SK-N-SH (cell line): ENCODE measurements around the gene RTN4. TPM values are rescaled to one million over a fixed set of nuclear protein-coding genes. Genes with fewer than 3 reads are reported as not detected.

Experiments used
- CTCF ChIA-PET: fragments of 300-600, 350-600 bp; formaldehyde crosslinking; extraction: SDS; loops from one replicate; lab custom pipeline; 2021; lab: Yijun Ruan, JAX
- POLR2A ChIA-PET: fragments of 350-600 bp; sonication (Branson Sonifier 250); formaldehyde crosslinking; extraction: SDS; loops from one replicate; lab custom pipeline; 2020; ENCODE audit warnings: antibody characterized with exemption, inconsistent platforms; lab: Yijun Ruan, JAX
- DNase-seq: peaks from one replicate; pipeline ENCODE4 v3.0.0; 2012
- H2AFZ ChIP-seq: fragments of 200-600 bp; sonication (generic); 2 replicates; pipeline ENCODE4 v1.8.1; 2016; ENCODE audit warnings: antibody characterized with exemption, mild to moderate bottlenecking, low read depth
- H3F3A ChIP-seq: fragments of 200-600 bp; sonication (generic); replicated peaks from 2 replicates; pipeline ENCODE3; 2016; ENCODE audit warnings: antibody characterized with exemption, mild to moderate bottlenecking; ENCODE audit not compliant: insufficient read depth
- H3K27ac ChIP-seq, 2 experiments: fragments of 200-500 bp in 1 of 2; fragments of 200-600 bp in 1 of 2; sonication (Bioruptor generic) in 1 of 2; sonication (generic), shearing (Covaris generic) in 1 of 2; 2 replicates each; pipeline versions ENCODE4 v1.5.1 to v1.6.1; 2014 to 2016; ENCODE audit warnings: low read depth in 2 of 2, inconsistent platforms in 1 of 2, low read length in 1 of 2, mild to moderate bottlenecking in 1 of 2, mixed read lengths in 1 of 2
- H3K27me3 ChIP-seq: fragments of 200-600 bp; sonication (generic), shearing (Covaris generic); 2 replicates; pipeline ENCODE4 v1.6.1; 2016; ENCODE audit warnings: mixed run types; ENCODE audit not compliant: insufficient read depth
- H3K36me3 ChIP-seq, 2 experiments: fragments of 200-500 bp in 1 of 2; fragments of 200-600 bp in 1 of 2; sonication (Bioruptor generic) in 1 of 2; sonication (generic) in 1 of 2; replicated peaks in 1 of 2; 2 replicates each; pipeline versions ENCODE3 to v1.5.1; 2014 to 2016; ENCODE audit warnings: low read length in 1 of 2, mild to moderate bottlenecking in 1 of 2; ENCODE audit not compliant: insufficient read depth in 2 of 2, control insufficient read depth in 1 of 2
- H3K4me1 ChIP-seq, 2 experiments: fragments of 200-500 bp in 1 of 2; fragments of 200-600 bp in 1 of 2; sonication (Bioruptor generic) in 1 of 2; sonication (generic), shearing (Covaris generic) in 1 of 2; 2 replicates each; pipeline versions ENCODE4 v1.5.1 to v1.6.1; 2014 to 2016; ENCODE audit warnings: low read depth in 1 of 2, low read length in 1 of 2, mixed run types in 1 of 2; ENCODE audit not compliant: insufficient read depth in 2 of 2, control insufficient read depth in 1 of 2
- H3K4me2 ChIP-seq: fragments of 200-600 bp; sonication (generic), shearing (Covaris generic); 2 replicates; pipeline ENCODE4 v1.6.1; 2017; ENCODE audit warnings: mixed run types
- H3K4me3 ChIP-seq, 2 experiments: fragments of 200-500 bp in 1 of 2; fragments of 200-600 bp in 1 of 2; sonication (Bioruptor generic) in 1 of 2; sonication (generic), shearing (Covaris generic) in 1 of 2; 2 replicates each; pipeline versions ENCODE4 v1.5.1 to v1.8.1; 2014 to 2016; ENCODE audit warnings: low read depth in 2 of 2, inconsistent platforms in 1 of 2, low read length in 1 of 2, mild to moderate bottlenecking in 1 of 2, mixed read lengths in 1 of 2, moderate library complexity in 1 of 2
- H3K79me2 ChIP-seq: fragments of 200-600 bp; sonication (generic); 2 replicates; pipeline ENCODE4 v1.8.1; 2017; ENCODE audit warnings: mild to moderate bottlenecking; ENCODE audit not compliant: insufficient read depth
- H3K9ac ChIP-seq: fragments of 200-600 bp; sonication (generic); 2 replicates; pipeline ENCODE4 v1.6.1; 2017; ENCODE audit warnings: mixed run types
- H3K9me2 ChIP-seq: fragments of 200-600 bp; sonication (generic); 2 replicates; pipeline ENCODE4 v1.6.1; 2017; ENCODE audit warnings: mixed run types
- H3K9me3 ChIP-seq: fragments of 200-600 bp; sonication (generic); 2 replicates; pipeline ENCODE4 v1.6.1; 2017; ENCODE audit warnings: mixed run types, mild to moderate bottlenecking, moderate library complexity
- H4K20me1 ChIP-seq: fragments of 200-600 bp; sonication (generic); 2 replicates; pipeline ENCODE4 v1.6.1; 2017; ENCODE audit warnings: mild to moderate bottlenecking, mixed run types; ENCODE audit not compliant: insufficient read depth
- CHD2 ChIP-seq: fragments of 150-350 bp; IDR thresholded peaks from 2 replicates; pipeline ENCODE4 v1.6.1; 2018; ENCODE audit warnings: low read length; ENCODE audit not compliant: partially characterized antibody
- ELF1 ChIP-seq: IDR thresholded peaks from 2 replicates; pipeline ENCODE4 v1.4.0; 2012
- FOSL2 ChIP-seq: IDR thresholded peaks from 2 replicates; pipeline ENCODE4 v1.4.0; 2012; ENCODE audit warnings: low read depth, mild to moderate bottlenecking, moderate library complexity, borderline replicate concordance
- FOXJ3 ChIP-seq: sonication (generic); formaldehyde crosslinking; IDR thresholded peaks from 2 replicates; pipeline ENCODE4 v1.5.1; 2020; ENCODE audit warnings: mild to moderate bottlenecking, missing genetic modification reagents
- FOXM1 ChIP-seq: IDR thresholded peaks from 2 replicates; pipeline ENCODE4 v1.4.0; 2012; ENCODE audit warnings: low read depth, mild to moderate bottlenecking
- MXI1 ChIP-seq: IDR thresholded peaks from 2 replicates; pipeline ENCODE4 v1.6.1; 2012; ENCODE audit warnings: mild to moderate bottlenecking, low read depth, low read length, improper control_type of control experiment
- NFIC ChIP-seq: IDR thresholded peaks from 2 replicates; pipeline ENCODE4 v1.4.0; 2012; ENCODE audit warnings: borderline replicate concordance
- NRF1 ChIP-seq: IDR thresholded peaks from 2 replicates; pipeline ENCODE4 v1.6.1; 2012; ENCODE audit warnings: low read depth, mild to moderate bottlenecking, low read length
- POLR2AphosphoS5 ChIP-seq: IDR thresholded peaks from 2 replicates; pipeline ENCODE4 v1.6.1; 2012; ENCODE audit warnings: low read depth, low read length
- RAD21 ChIP-seq: IDR thresholded peaks from 2 replicates; pipeline ENCODE4 v1.6.1; 2012; ENCODE audit warnings: mild to moderate bottlenecking, low read length
- RCOR1 ChIP-seq: fragments of 150-350 bp; IDR thresholded peaks from 2 replicates; pipeline ENCODE4 v1.6.1; 2017; ENCODE audit warnings: antibody characterized with exemption, low read length
- RFX5 ChIP-seq: IDR thresholded peaks from 2 replicates; pipeline ENCODE4 v1.6.1; 2012; ENCODE audit warnings: mild to moderate bottlenecking, improper control_type of control experiment, low read length
- RXRA ChIP-seq: IDR thresholded peaks from 2 replicates; pipeline ENCODE4 v1.4.0; 2012; ENCODE audit warnings: low read depth, mild to moderate bottlenecking, borderline replicate concordance
- SMC3 ChIP-seq: IDR thresholded peaks from 2 replicates; pipeline ENCODE4 v1.6.1; 2012; ENCODE audit warnings: low read depth, low read length, improper control_type of control experiment
- TCF12 ChIP-seq: IDR thresholded peaks from 2 replicates; pipeline ENCODE4 v1.4.0; 2012
- WGBS: methylation state at CpG from one replicate; pipeline ENCODE4 v1.1.6; 2017; ENCODE audit warnings: low lambda C conversion rate; 5-methylcytosine and 5-hydroxymethylcytosine counted together
- polyA plus RNA-seq, 3 experiments: library from polyadenylated mRNA; depleted of rRNA; stranded (reverse); fragments of >200 nt; gene quantifications; 2 replicates each; pipeline ENCODE4 v1.2.3, GENCODE V29; 2012
- TF ChIP-seq, protein P1 (sequence below): fragments of 150-350 bp; IDR thresholded peaks from 2 replicates; pipeline ENCODE4 v1.6.1; 2016; ENCODE audit warnings: mild to moderate bottlenecking, low read depth, low read length
- TF ChIP-seq, protein P2 (sequence below): fragments of 200-600 bp; sonication (generic); IDR thresholded peaks from 2 replicates; pipeline ENCODE4 v1.6.1; 2017; ENCODE audit warnings: antibody characterized with exemption, mild to moderate bottlenecking, moderate library complexity
- TF ChIP-seq, protein P3 (sequence below): IDR thresholded peaks from 2 replicates; pipeline ENCODE4 v1.6.1; 2012; ENCODE audit warnings: mild to moderate bottlenecking, low read depth, low read length, moderate library complexity
- TF ChIP-seq, protein P4 (sequence below): IDR thresholded peaks from 2 replicates; pipeline ENCODE4; 2012

RTN4 gene
- polyA plus RNA-seq, 1 of the 3 experiments (the other 2 are of a cell fraction) = 315 TPM

DNA sequence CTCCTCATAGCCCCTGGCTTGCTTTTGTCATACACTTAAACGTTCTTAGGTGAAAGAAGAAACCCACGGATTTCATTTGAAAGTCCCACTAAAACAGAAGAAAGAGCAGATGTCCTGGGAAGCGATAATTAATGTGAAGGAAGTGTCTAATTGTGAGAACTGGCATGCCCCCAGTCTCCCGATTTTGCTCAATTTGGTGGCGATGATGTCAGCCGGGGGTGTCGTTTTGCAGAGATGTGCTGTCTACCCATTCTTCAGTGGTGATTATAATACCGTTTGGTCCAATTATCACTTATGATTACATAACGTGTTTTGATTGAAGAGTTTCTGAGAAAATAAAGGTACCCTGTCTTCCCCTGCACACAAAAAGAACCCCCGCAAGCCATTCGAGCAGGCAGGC, 103.1 kb downstream of the RTN4 start:
- Histone ChIP-seq H3K4me3 (no peak overlapping the region), H3K9me2 (no peaks in the 10 kb centered on the region), H3F3A (no peaks in the 10 kb centered on the region), H3K27me3 (no peaks in the 10 kb centered on the region), H2AFZ (no peak overlapping the region), H3K9me3 (no peaks in the 10 kb centered on the region), H3K4me2 (no peak overlapping the region), H3K9ac (no peak overlapping the region), H3K27ac (no peak overlapping the region), H3K79me2 (no peaks in the 10 kb centered on the region), H3K36me3 (no peaks in the 10 kb centered on the region), H4K20me1 (no peaks in the 10 kb centered on the region)
- POLR2A ChIA-PET = no interaction called here
- WGBS = 88% methylated on average over 11 of the region's 11 CpGs
- CTCF ChIA-PET = interaction anchor here (1.1 kb wide), 1 partner anchor 48 kb away, joined by 4 read pairs; no protein-coding TSS in a partner anchor
- DNase-seq = no peak
- TF ChIP-seq RCOR1 (no peak), NFIC (no peak), CHD2 (no peak), RFX5 (no peak), POLR2AphosphoS5 (no peak), ELF1 (no peak), RXRA (no peak), TCF12 (no peak)
- TF ChIP-seq, all 33 proteins: peak for 0
- no peaks in the 10 kb centered on the region for H3K4me1 ChIP-seq

DNA sequence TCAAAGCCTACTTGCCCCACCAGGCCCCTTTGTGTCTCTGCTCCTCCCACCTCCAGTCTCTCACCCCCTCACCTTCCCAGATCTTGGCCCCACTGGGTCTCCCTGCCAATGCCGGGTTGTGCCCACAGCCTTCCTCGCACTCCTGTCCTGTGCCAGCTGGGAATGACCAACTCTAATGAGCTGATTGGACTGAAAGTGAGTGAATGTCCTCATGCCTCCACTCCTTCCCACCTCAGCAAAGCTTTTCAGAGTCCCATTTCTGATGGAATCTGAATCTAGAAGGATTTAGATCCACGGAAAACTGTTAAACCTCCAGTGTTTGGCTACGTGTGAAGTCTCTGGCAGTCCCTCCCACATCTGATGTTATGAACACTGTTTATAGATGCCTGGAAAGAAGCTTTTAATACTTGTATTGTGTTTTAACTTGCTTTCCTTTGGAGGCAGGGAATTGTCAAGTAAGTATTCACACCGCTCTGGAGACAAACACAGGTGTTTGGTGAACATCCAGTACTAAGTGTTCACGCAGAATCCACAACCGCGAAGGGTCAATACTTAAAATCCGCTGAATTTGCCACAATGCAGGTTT, 103.9 kb downstream of the RTN4 start:
- DNase-seq = no peak
- Histone ChIP-seq H2AFZ (no peak overlapping the region), H3K79me2 (no peaks in the 10 kb centered on the region), H3K27me3 (no peaks in the 10 kb centered on the region), H3K9ac (no peak overlapping the region), H4K20me1 (no peaks in the 10 kb centered on the region), H3K9me2 (no peaks in the 10 kb centered on the region), H3K4me3 (no peak overlapping the region), H3K9me3 (no peaks in the 10 kb centered on the region), H3K4me2 (no peak overlapping the region), H3F3A (no peaks in the 10 kb centered on the region), H3K27ac (no peak overlapping the region), H3K36me3 (no peaks in the 10 kb centered on the region), H3K4me1 (no peaks in the 10 kb centered on the region)
- POLR2A ChIA-PET = no interaction called here
- TF ChIP-seq FOSL2 (no peak), FOXJ3 (CRISPR knock-in tag) (no peak), NFIC (no peak), MXI1 (no peak), POLR2AphosphoS5 (no peak), FOXM1 (no peak), RCOR1 (no peak), NRF1 (no peak), RAD21 (no peak), SMC3 (no peak), RFX5 (no peak), RXRA (no peak), ELF1 (no peak)
- TF ChIP-seq, protein P1, sequence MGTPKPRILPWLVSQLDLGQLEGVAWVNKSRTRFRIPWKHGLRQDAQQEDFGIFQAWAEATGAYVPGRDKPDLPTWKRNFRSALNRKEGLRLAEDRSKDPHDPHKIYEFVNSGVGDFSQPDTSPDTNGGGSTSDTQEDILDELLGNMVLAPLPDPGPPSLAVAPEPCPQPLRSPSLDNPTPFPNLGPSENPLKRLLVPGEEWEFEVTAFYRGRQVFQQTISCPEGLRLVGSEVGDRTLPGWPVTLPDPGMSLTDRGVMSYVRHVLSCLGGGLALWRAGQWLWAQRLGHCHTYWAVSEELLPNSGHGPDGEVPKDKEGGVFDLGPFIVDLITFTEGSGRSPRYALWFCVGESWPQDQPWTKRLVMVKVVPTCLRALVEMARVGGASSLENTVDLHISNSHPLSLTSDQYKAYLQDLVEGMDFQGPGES = no peak
- TF ChIP-seq, protein P2, sequence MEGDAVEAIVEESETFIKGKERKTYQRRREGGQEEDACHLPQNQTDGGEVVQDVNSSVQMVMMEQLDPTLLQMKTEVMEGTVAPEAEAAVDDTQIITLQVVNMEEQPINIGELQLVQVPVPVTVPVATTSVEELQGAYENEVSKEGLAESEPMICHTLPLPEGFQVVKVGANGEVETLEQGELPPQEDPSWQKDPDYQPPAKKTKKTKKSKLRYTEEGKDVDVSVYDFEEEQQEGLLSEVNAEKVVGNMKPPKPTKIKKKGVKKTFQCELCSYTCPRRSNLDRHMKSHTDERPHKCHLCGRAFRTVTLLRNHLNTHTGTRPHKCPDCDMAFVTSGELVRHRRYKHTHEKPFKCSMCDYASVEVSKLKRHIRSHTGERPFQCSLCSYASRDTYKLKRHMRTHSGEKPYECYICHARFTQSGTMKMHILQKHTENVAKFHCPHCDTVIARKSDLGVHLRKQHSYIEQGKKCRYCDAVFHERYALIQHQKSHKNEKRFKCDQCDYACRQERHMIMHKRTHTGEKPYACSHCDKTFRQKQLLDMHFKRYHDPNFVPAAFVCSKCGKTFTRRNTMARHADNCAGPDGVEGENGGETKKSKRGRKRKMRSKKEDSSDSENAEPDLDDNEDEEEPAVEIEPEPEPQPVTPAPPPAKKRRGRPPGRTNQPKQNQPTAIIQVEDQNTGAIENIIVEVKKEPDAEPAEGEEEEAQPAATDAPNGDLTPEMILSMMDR = no peak
- TF ChIP-seq, protein P3, sequence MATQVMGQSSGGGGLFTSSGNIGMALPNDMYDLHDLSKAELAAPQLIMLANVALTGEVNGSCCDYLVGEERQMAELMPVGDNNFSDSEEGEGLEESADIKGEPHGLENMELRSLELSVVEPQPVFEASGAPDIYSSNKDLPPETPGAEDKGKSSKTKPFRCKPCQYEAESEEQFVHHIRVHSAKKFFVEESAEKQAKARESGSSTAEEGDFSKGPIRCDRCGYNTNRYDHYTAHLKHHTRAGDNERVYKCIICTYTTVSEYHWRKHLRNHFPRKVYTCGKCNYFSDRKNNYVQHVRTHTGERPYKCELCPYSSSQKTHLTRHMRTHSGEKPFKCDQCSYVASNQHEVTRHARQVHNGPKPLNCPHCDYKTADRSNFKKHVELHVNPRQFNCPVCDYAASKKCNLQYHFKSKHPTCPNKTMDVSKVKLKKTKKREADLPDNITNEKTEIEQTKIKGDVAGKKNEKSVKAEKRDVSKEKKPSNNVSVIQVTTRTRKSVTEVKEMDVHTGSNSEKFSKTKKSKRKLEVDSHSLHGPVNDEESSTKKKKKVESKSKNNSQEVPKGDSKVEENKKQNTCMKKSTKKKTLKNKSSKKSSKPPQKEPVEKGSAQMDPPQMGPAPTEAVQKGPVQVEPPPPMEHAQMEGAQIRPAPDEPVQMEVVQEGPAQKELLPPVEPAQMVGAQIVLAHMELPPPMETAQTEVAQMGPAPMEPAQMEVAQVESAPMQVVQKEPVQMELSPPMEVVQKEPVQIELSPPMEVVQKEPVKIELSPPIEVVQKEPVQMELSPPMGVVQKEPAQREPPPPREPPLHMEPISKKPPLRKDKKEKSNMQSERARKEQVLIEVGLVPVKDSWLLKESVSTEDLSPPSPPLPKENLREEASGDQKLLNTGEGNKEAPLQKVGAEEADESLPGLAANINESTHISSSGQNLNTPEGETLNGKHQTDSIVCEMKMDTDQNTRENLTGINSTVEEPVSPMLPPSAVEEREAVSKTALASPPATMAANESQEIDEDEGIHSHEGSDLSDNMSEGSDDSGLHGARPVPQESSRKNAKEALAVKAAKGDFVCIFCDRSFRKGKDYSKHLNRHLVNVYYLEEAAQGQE = no peak
- TF ChIP-seq, protein P4, sequence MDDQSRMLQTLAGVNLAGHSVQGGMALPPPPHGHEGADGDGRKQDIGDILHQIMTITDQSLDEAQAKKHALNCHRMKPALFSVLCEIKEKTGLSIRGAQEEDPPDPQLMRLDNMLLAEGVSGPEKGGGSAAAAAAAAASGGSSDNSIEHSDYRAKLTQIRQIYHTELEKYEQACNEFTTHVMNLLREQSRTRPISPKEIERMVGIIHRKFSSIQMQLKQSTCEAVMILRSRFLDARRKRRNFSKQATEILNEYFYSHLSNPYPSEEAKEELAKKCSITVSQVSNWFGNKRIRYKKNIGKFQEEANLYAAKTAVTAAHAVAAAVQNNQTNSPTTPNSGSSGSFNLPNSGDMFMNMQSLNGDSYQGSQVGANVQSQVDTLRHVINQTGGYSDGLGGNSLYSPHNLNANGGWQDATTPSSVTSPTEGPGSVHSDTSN = no peak
- CTCF ChIA-PET = interaction anchor here (1.1 to 1.5 kb wide), 2 partner anchors 47 to 222 kb away, joined by 4 read pairs; no protein-coding TSS in a partner anchor
- WGBS = 89% methylated on average over 9 of the region's 9 CpGs
